ES-I3 (cell line): Measurements from ENCODE around the gene MIF4GD.
"Not testable (repeated sequence)": the region's sequence is repeated elsewhere in the genome, so short reads cannot be mapped to it uniquely, and the experiment has no call there.

Experiments
- H3K36me3 ChIP-seq: 2 replicates; pipeline ENCODE4 v1.6.1; 2013; ENCODE audit warnings: mild to moderate bottlenecking, low read length, control low read depth, moderate library complexity; ENCODE audit not compliant: insufficient read depth
- H3K4me1 ChIP-seq: 2 replicates; pipeline ENCODE4 v1.6.1; 2013; ENCODE audit warnings: mild to moderate bottlenecking, control low read depth, low read length; ENCODE audit not compliant: insufficient read depth
- H3K9ac ChIP-seq: 2 replicates; pipeline ENCODE4 v1.6.1; 2013; ENCODE audit warnings: low read depth, mild to moderate bottlenecking, low read length, moderate library complexity
- H3K9me3 ChIP-seq: 2 replicates; pipeline ENCODE4 v1.6.1; 2013; ENCODE audit warnings: mild to moderate bottlenecking, low read length, moderate library complexity; ENCODE audit not compliant: control insufficient read depth, insufficient read depth

The MIF4GD gene

DNA sequence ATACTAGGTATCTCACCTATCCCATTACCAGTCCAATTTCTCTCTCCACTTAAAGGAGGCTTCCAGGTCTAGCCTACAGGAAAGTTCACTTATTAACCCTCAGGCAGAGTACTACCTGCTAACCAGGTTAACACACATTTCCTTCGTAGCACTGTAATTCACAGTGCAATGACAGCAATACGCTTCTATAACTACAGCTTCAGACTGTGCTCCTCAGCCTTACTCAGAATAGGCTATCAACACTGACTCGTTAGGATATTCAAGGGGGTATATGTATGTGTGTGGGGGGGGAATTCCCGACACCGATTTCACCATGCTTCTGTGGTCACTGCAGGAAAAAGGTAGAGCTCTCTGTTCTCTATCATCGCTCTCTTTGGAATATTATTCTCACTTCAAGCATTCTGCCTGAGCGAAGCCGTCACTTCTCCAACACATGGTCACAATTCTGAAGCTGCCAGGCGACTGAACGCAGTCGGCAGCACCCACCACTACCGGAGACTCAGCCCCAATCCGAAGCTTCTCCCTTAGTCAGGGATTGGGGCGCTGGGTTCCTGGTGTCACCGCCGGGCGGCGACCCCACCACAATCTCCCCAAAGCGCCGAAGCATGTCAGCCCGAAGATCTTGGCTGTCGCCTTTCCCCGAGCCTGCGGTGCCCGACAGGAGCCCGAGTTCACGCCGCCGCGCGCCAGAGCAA lies 10.2 kb downstream of the MIF4GD start:
- Histone ChIP-seq H3K4me1 (peaks cover 19% of the 10 kb centered on the region), H3K9ac (peak overlapping the region; percentile 92), H3K9me3 (no peaks in the 10 kb centered on the region), H3K36me3 (no peaks in the 10 kb centered on the region)

DNA sequence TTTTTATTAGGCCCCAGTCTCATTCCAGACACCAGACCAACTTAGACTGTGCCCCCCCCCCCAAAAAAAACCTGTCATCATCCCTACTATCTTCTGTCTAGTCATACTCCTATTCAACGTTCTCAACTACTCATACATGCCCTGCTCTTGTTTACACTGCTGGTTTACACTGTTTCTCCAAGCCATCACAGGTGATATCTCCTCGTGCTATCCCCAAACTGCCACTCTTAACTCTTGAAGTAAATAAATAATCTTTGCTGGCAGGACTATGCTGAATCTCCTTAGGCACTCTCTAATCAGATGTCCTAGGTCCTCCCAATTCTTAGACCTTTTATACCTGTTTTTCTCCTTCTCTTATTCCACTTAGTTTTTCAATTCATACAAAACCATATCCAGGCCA lies 13.8 kb downstream of the MIF4GD start:
- peaks cover 14% of the 10 kb centered on the region for H3K4me1 ChIP-seq
- not testable (repeated sequence) for H3K9ac ChIP-seq, H3K36me3 ChIP-seq, H3K9me3 ChIP-seq

DNA sequence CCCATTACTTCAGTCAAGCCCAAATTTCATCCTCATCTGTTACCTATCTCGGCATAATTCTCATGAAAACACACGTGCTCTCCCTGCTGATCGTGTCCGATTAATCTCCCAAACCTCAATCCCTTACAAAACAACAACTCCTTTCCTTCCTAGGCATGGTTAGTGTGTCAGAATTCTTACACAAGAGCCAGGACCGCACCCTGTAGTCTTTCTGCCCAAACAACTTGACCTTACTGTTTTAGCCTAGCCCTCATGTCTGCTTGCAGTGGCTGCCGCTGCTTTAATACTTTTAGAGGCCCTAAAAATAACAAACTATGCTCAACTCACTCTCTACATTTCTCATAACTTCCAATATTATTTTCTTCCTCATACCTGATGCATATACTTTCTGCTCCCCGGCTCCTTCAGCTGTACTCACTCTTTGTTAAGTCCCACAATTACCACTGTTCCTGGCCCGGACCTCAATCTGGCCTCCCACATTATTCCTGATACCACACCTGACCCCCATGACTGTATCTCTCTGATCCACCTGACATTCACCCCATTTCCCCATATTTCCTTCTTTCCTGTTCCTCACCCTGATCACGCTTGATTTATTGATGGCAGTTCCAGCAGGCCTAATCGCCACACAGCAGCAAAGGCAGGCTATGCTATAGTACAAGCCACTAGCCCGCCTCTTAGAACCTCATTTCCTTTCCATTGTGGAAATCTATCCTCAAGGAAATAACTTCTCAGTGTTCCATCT lies 14.9 kb downstream of the MIF4GD start:
- H3K9ac ChIP-seq, H3K9me3 ChIP-seq, H3K36me3 ChIP-seq: not testable (repeated sequence)
- H3K4me1 ChIP-seq = peaks cover 25% of the 10 kb centered on the region

DNA sequence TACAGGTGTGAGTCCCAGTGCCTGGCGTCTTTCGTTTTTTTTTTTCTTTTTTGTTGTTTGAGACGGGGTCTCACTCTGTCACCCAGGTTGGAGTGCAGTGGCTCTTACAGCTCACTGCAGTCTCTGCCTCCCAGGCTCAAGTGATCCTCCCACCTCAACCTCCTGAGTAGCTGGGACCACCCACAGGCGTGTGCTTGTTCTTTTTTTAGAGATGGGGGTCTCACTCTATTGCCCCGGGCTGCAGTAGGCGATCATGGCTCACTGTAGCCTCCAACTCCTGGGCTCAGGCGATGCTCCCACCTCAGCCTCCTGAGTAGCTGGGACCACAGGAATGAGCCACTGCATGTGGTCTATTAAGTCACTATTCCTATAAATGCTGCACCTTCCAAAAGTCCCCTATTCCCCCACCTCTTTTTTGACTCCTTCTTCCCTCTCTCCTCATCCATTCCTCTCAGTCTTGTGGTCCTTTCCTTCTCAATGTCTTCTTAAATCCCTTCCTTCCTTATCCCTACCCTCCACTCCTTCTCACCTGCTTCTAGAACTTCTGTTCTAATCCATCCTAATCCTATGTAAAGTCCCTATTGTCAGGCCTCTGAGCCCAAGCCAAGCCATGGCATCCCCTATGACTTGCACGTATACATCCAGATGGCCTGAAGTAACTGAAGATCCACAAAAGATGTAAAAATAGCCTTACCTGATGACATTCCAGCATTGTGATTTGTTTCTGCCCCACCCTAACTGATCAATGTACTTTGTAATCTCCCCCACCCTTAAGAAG lies 18.8 kb downstream of the MIF4GD start:
- Histone ChIP-seq H3K9ac (no peak overlapping the region), H3K9me3 (no peaks in the 10 kb centered on the region), H3K36me3 (no peaks in the 10 kb centered on the region), H3K4me1 (peaks cover 29% of the 10 kb centered on the region)

DNA sequence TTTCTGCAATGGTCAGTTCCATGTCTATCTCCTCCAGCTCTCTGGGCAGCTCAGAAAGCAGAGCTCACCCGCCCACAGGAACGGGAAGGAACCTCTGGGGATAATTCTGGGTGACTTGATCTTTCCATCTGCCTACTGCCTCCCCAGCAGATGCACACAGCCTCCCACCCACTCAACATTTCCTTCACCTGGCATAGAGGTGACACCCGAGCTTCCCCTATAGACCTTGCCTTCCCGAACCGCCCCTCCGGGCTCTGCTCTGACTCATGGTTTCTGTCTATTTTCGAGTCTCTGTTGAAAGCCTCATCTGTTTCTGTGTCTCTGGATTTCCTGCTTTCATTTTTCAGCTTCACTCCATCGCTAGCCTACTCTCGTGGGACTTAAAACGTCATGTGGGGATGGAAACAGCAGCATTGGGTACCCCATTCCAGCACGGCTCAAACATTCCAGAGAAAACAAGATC lies 21.0 kb downstream of the MIF4GD start:
- Histone ChIP-seq H3K36me3 (peaks cover 9% of the 10 kb centered on the region), H3K9ac (no peak overlapping the region), H3K9me3 (no peaks in the 10 kb centered on the region), H3K4me1 (peaks cover 29% of the 10 kb centered on the region)

DNA sequence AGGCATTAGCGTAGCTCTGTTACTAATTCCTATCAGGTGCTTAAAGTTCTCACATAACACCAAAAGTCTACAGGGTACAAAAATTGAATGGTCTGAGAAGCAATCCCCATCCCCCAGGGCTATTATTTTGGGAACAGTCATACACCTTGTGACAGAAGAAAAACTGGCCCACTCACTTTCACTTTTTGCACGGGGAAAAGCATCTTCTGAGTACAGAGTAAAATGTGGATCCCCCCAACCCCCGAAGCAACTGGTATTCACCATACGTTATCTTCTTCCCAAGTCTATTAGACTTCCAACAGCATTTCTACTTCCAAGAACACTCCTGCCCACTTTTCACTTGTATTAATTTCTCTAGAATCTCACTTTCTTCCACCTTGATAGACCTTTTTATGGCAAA lies 21.5 kb downstream of the MIF4GD start:
- no peaks in the 10 kb centered on the region for H3K9me3 ChIP-seq
- no peak overlapping the region for H3K9ac ChIP-seq
- H3K36me3 ChIP-seq = peaks cover 13% of the 10 kb centered on the region
- H3K4me1 ChIP-seq = peaks cover 29% of the 10 kb centered on the region

DNA sequence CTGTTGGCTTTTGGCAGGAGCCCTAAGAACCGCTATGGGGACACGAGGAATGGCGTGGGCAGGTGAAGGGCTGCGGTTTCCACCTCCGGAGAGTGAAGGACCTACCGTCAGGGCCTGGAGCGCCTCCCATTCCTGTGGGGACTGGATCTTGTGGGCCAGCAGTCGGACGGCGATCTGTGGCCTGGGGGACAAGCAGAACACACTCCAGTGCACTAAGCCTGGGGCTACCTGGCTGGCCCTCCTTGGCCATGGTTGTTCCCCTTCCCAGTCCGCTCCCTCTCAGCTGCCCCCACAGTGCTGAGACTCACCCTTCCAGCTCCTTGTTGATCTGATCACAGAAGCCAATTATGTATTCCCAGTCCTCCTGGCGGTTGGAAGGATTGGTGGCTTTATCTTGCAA lies 24.6 kb downstream of the MIF4GD start:
- Histone ChIP-seq H3K4me1 (peaks cover 20% of the 10 kb centered on the region), H3K9me3 (no peaks in the 10 kb centered on the region), H3K36me3 (peaks cover 25% of the 10 kb centered on the region), H3K9ac (no peak overlapping the region)

DNA sequence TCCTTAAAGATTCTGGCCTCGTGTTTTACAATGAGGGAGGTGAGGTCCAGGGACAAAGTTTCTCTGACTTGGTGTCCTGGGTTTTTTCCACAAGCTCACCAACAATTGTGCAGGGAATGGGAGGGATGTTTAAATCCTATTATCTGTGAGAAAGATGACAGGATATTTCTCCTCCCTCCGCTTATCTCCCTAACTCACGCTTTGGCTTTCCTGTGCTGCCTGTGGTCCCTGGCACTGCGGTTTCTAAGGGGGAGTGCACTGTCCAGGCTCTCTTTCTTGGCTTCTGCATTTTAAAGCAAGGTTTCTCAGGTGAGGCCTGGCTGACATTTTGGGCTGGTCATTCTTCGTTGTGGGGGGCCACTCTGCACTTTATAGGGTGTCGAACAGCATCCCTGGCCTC lies 26.0 kb downstream of the MIF4GD start:
- Histone ChIP-seq H3K9me3 (no peaks in the 10 kb centered on the region), H3K9ac (no peak overlapping the region)

DNA sequence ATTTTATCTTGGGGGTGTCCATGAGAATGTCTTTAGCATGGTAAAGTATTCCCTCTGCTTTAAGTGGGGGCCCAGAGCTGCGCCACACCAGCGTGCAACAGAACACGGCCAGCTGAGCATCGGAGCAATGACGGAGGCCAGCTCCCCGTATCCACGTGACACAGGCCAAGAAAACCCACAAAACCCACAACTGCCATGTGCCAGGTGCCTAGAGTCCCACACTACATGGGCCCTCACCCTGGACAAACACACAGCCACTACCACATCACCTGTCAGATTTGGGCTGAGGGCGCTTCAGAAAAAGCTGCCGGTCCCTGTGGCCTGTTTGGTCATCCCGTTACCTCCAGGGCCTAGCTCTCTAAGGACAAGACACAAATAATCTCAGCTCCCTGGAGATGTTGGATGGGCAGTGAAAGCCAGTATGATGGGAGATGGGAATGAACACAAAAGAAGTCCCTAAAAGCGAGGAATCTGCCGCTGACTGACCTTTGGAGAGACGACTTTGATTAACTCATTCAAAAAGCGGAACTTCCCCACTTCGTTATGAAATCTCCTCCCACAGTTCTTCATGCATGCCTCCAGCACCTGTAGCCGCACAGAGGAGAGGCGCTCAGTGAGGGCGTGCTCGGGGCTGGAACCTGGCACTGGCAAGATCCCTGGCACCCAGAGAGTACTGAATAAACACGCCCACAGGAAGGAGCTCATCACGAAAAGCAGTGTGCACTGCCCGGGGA lies 26.7 kb downstream of the MIF4GD start:
- no peak overlapping the region for H3K9ac ChIP-seq
- H3K9me3 ChIP-seq = no peaks in the 10 kb centered on the region
- H3K4me1 ChIP-seq = peaks cover under 1% of the 10 kb centered on the region; the same call in 1 of the 2 replicates
- H3K36me3 ChIP-seq = peaks cover 32% of the 10 kb centered on the region

More for the DNA sequence above, 26.0 kb downstream of the MIF4GD start:
- Histone ChIP-seq H3K36me3 (peaks cover 32% of the 10 kb centered on the region), H3K4me1 (peaks cover 8% of the 10 kb centered on the region)

DNA sequence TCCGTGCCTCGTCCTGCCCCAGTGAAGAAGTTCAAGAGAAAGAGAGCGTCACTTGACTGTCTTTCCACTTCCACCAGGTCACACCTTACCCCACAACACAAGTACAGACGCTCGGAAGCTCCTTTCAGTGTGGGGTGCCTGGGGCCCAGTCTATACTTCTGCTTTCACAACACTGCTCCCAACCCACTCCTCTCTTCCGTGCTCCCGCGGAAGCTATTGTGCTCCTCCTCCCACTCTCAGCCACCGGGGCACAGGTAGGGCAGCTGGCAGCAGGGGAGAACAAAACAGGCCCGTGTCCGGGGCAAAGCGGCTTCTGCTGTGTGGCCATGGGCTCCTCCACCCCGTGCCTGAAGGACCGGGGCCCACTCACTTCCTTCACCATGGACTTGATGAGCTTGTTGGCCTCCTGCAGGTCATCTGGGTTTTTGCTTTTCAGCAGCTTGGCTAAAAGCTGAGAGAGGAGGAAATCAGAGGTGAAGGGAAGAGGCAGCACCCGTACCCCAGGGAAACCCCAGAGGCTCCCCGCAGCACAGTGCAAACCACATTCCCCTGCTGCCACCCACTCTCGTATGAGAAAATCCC lies 28.5 kb downstream of the MIF4GD start:
- no peaks in the 10 kb centered on the region for H3K9me3 ChIP-seq
- peaks cover 32% of the 10 kb centered on the region for H3K36me3 ChIP-seq
- no peaks in the 10 kb centered on the region; the same call in 1 of the 2 replicates for H3K4me1 ChIP-seq
- no peak overlapping the region for H3K9ac ChIP-seq

DNA sequence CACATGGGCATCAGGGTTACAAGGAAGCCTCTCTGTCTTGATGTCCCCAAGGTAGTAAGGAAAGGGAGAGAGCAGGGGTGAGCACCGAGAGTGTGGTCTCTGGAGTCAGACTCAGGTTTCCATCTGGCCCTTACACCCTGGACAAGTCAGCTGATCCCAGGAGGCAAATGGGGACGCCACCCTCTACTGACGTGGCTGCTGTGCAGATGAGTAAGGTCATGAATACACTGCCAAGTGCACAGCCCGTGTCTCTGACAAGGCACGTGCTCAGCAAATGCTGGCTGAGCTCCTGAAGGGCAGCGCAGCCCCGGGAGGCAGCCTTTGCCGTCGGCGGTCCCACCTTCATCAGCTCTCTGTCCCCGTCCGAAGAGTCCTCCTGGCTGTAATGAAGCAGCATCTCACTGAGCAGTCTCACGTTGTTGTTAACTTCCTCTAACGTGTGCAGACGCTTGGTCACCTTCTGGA lies 29.0 kb downstream of the MIF4GD start:
- H3K9me3 ChIP-seq = no peaks in the 10 kb centered on the region
- no peaks in the 10 kb centered on the region; the same call in 1 of the 2 replicates for H3K4me1 ChIP-seq
- H3K9ac ChIP-seq = no peak overlapping the region
- peaks cover 33% of the 10 kb centered on the region for H3K36me3 ChIP-seq

DNA sequence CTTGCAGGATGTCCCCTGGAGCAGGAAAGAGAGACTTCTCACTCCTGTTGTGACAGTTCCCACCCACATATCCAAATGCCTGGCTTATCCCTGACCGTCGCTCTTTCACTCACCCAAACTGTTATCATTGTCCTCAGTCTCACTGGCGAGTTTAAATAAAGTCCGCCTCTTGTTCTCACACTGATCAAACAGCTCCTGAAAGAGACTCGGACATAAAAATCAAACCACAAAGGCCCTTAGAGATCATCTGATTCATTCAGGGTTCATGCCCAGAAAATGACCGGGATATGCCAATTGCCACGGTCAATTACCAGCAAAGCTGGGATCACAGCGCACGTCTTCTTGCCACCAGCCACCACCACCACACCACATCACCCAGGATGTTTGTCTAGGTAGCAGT lies 29.5 kb downstream of the MIF4GD start:
- no peaks in the 10 kb centered on the region; the same call in 1 of the 2 replicates for H3K4me1 ChIP-seq
- no peaks in the 10 kb centered on the region for H3K9me3 ChIP-seq
- no peak overlapping the region for H3K9ac ChIP-seq
- H3K36me3 ChIP-seq = peaks cover 38% of the 10 kb centered on the region

DNA sequence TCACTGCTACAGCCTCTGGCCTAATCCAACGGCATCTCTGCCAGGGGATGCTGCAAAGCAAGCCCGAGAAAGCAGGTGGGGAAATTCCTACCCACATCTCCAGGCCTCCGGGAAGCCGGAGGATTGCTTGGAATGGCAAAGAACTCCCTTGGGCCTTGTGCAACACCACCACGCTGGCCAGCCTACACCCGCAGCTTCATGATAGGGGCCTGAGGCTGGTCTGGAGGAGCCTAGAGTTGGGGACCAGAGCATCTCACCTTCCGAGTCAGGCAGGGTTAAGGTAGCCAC lies 29.9 kb downstream of the MIF4GD start:
- Histone ChIP-seq H3K4me1 (no peaks in the 10 kb centered on the region; the same call in 1 of the 2 replicates), H3K9me3 (no peaks in the 10 kb centered on the region), H3K36me3 (peaks cover 40% of the 10 kb centered on the region), H3K9ac (no peak overlapping the region)
